Measurements from ENCODE around the gene SETDB1. TPM values are rescaled to one million over a fixed set of nuclear protein-coding genes. Genes with fewer than 3 reads are reported as not detected.

The SETDB1 gene
- total RNA-seq, 4 donors from 2014 or later: 32.3 to 41.4 (median 39.5) TPM

- TF ChIP-seq, protein P1, sequence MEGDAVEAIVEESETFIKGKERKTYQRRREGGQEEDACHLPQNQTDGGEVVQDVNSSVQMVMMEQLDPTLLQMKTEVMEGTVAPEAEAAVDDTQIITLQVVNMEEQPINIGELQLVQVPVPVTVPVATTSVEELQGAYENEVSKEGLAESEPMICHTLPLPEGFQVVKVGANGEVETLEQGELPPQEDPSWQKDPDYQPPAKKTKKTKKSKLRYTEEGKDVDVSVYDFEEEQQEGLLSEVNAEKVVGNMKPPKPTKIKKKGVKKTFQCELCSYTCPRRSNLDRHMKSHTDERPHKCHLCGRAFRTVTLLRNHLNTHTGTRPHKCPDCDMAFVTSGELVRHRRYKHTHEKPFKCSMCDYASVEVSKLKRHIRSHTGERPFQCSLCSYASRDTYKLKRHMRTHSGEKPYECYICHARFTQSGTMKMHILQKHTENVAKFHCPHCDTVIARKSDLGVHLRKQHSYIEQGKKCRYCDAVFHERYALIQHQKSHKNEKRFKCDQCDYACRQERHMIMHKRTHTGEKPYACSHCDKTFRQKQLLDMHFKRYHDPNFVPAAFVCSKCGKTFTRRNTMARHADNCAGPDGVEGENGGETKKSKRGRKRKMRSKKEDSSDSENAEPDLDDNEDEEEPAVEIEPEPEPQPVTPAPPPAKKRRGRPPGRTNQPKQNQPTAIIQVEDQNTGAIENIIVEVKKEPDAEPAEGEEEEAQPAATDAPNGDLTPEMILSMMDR (IDR thresholded peaks at IDR 0.05; ENCODE audit: low read depth): no peak
Observed at GRCh38 chr1:150979092-150980056, 53.2 kb downstream of the SETDB1 start.

DNA sequence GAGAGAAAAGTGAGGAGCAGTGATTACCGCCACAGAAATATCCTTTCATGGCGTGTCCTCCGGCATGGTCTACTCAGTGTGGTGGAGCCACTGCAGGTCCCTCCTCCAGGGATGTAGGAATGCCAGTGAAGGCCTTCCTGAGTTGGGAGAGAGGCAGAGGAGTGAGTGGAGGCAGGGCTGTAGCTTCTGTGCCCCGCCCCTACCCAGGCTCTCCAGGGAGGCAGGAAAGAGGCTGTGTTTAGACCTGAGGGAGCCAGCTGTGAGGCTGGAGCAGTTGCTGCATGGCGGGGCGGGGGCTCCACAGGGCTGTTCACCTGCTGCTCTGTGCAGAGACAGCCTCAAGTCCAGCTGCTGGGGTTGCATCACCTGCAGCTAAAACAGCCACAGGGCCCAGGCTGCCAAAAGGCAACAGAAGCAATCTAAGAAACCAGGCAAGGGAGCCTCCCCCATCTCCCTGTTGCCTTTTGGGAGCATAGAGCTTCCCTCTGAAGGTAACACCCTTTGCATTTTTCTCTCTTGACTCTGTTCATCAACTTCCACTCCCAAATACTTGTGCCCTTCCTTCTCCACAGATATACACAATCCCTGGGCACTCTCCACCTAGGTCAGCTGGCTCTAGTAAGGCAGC lies 55.1 kb downstream of the SETDB1 start:
- TF ChIP-seq, protein P1 (IDR thresholded peaks at IDR 0.05; ENCODE audit: low read depth): no peak

DNA sequence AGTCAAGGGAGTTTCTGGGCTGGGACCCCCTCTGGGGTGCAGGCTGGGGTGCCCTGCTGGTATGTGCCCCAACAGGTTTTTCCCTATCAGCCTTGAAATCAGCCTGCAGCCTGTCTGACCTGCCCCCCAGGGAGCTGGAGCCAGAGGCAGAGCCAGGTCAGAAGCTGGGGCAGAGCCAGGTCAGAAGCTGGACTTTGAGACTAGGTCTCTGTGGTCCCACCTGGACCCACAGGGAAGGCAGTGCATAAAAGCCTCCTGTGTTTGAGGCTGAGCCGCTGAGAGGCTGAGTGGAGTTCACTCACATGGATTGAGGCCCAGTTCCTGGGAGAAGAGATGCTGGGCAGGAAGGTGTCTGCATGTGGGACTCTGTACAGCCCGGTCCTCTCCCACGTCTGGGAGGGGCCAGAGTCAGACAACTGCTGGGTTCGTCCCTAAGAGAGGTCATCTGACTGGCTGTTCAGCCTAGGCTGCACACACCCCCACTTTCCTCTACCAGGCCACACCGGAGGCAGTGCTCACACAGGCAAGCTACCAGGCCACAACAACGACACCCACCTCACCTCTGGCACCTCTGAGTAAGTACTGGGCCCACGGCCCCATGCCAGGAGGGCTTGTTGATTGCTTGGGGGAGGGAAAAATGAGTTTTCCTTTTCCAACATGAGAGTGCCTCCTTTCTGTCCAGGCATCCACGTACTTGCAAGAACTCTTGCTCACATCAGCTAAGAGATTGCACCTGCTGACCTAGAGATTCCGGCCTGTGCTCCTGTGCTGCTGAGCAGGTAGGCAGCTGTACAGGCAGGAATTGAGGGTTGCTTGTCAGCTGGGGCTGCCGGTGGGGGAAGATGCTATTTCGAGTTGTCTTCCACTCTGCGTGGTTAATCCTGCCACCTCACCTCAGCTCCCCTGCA lies 55.9 kb downstream of the SETDB1 start, which contains the start of gene ANXA9:
Gene ANXA9, plus strand, starts transcription at position 488 of the 908 bp plus-strand sequence. CDS start 814 bp downstream, outside the sequence.
- TF ChIP-seq, protein P1 (IDR thresholded peaks at IDR 0.05; ENCODE audit: low read depth): no peak

DNA sequence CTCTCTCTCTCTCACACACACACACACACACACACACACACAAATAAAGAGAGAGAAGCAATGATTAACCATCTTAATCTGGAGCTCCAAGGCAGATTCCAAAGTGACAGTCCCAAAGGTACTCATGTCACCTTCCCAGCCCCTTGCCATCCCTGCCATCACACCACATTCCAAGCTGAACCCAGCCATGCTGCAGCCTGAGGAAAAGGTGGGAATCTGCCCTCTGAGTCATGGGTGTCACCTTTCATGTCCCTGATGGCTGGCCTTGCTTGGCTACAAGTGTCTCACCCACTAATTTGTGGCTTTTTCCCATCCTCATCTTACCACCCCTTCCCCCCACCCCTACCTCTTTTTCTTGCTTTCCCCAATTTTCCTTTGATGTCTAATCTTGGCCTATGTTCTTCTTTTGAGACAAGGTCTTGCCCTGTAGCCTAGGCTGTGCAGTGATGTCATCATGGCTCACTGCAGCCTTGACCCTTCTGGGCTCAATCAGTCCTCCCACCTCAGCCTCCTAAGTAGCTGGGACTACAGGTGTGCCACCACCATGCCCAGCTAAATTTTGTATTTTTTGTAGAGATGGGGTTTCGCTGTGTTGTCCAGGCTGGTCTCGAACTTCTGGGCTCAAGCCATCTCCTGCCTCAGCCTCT lies 59.1 kb downstream of the SETDB1 start:
- TF ChIP-seq, protein P1 (IDR thresholded peaks at IDR 0.05; ENCODE audit: low read depth): no peak

GRCh38 chr1:150987924-150988323 lies 61.8 kb downstream of the SETDB1 start:
- TF ChIP-seq, protein P1 (IDR thresholded peaks at IDR 0.05; ENCODE audit: low read depth): no peak

- TF ChIP-seq, protein P1 (IDR thresholded peaks at IDR 0.05; ENCODE audit: low read depth): no peak
Observed at GRCh38 chr1:150992626-150993025, 66.5 kb downstream of the SETDB1 start.

Measured in subcutaneous adipose tissue (tissue), 4 donors.